AG04450 (cell line): Measurements from ENCODE around the gene KCNJ12. TPM values are rescaled to one million over a fixed set of nuclear protein-coding genes. Genes with fewer than 3 reads are reported as not detected.
"Not testable (repeated sequence)": the region's sequence is repeated elsewhere in the genome, so short reads cannot be mapped to it uniquely, and the experiment has no call there.

Experiments
- CTCF ChIA-PET: fragments of 300-600, 350-600 bp; formaldehyde crosslinking; extraction: SDS; loops from one replicate; lab custom pipeline; 2022; ENCODE audit warnings: antibody characterized with exemption, inconsistent platforms; lab: Charles Lee
- POLR2A ChIA-PET: fragments of 350-600 bp; formaldehyde crosslinking; extraction: SDS; loops from one replicate; lab custom pipeline; 2021; ENCODE audit warnings: antibody characterized with exemption, inconsistent platforms; lab: Yijun Ruan, JAX
- DNase-seq: peaks from one replicate; pipeline ENCODE4 v3.0.0-alpha.2; 2011; ENCODE audit warnings: low read depth, low spot score
- H3K27ac ChIP-seq: one replicate; pipeline ENCODE4 v1.5.1; 2012; ENCODE audit warnings: low read depth, low read length, control low read depth
- H3K27me3 ChIP-seq: one replicate; pipeline ENCODE4 v1.6.0; 2012; ENCODE audit warnings: low read length; ENCODE audit not compliant: control insufficient read depth, insufficient read depth
- H3K4me3 ChIP-seq: 2 replicates; pipeline ENCODE4 v1.5.1; 2011; ENCODE audit warnings: mild to moderate bottlenecking, low read depth, low read length, control low read depth
- H3K9me3 ChIP-seq: 2 replicates; pipeline ENCODE4 v1.5.1; 2012; ENCODE audit warnings: low read length; ENCODE audit not compliant: control insufficient read depth, insufficient read depth
- polyA plus RNA-seq: library from polyadenylated mRNA; depleted of rRNA; stranded (reverse); fragments of >200 nt; gene quantifications from 2 replicates; pipeline ENCODE4 v1.2.3, GENCODE V29; 2011
- TF ChIP-seq, protein P1 (sequence below): IDR thresholded peaks from 2 replicates; pipeline ENCODE4 v1.5.1; 2011; ENCODE audit warnings: low read depth, low read length, control low read depth, inconsistent platforms

The KCNJ12 gene
- polyA plus RNA-seq, 1 experiment = 0.02 TPM

GRCh38 chr17:21399474-21400186 is 23.5 kb downstream of the KCNJ12 start:
- ChIA-PET POLR2A (no interaction called here), CTCF (no interaction called here)
- TF ChIP-seq, protein P1, sequence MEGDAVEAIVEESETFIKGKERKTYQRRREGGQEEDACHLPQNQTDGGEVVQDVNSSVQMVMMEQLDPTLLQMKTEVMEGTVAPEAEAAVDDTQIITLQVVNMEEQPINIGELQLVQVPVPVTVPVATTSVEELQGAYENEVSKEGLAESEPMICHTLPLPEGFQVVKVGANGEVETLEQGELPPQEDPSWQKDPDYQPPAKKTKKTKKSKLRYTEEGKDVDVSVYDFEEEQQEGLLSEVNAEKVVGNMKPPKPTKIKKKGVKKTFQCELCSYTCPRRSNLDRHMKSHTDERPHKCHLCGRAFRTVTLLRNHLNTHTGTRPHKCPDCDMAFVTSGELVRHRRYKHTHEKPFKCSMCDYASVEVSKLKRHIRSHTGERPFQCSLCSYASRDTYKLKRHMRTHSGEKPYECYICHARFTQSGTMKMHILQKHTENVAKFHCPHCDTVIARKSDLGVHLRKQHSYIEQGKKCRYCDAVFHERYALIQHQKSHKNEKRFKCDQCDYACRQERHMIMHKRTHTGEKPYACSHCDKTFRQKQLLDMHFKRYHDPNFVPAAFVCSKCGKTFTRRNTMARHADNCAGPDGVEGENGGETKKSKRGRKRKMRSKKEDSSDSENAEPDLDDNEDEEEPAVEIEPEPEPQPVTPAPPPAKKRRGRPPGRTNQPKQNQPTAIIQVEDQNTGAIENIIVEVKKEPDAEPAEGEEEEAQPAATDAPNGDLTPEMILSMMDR = no peak
- no peak overlapping the region for H3K27ac ChIP-seq
- no peak for DNase-seq
- no peak overlapping the region for H3K4me3 ChIP-seq
- no peaks in the 10 kb centered on the region for H3K27me3 ChIP-seq
- peaks cover 15% of the 10 kb centered on the region for H3K9me3 ChIP-seq

DNA sequence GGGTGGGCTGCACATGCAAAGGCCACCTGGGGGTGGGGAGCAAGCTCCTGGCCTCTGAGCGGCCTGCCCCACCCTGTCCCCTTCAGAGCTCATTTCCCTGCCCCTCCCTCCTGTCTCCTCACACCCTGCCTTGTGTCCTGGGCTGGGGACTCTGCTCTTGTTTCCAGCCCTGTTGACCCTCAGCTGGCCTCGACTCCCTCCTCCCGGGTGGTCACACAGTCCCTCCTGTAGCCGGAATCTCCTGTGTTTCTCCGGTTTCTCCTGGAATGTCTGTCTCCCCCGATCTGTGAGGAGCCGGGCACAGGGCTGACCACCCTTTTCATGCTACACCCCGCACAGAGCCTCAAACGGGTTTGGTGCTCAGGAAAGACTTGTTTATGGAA is 24.0 kb downstream of the KCNJ12 start:
- CTCF ChIA-PET, H3K4me3 ChIP-seq, H3K27ac ChIP-seq, H3K27me3 ChIP-seq, POLR2A ChIA-PET, DNase-seq: not testable (repeated sequence)
- peaks cover 17% of the 10 kb centered on the region for H3K9me3 ChIP-seq

DNA sequence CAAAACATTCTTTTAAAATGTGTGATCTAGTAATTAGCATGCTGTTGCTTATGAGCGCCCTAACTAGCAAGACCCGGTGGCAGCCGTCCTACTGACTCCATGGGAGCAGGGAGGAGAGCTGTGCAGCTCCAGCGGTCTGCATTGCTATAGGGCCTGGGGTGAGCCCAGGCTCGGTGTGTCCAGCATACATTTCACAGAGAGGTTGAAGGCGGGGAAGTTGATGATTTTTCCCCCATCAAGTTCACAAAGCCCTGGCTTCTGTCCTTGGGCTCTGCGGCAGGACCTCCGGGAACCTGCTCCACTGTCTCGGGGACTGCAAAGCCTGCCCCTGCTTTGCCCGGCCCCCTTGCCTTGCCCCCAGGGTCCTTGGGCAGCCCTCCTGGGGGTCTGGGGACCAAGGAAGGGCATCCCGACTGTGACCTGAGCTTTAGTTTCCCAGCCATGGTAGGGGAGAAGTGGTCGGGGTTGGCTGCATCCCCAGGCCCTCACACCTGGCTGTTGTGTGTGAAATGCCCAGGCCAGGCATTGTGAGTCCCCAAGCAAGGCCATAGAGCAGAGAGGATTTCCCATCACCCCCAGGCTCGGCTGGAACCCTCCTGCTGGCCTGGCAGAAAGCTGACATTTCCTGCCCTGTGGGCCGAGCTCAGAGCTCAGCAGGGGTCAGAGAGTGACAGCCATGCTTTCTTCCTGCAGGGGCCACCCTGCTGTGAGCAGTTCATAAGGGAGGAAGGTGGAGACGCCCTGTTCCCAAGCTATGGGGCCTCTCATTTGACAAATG is 24.8 kb downstream of the KCNJ12 start:
- Histone ChIP-seq H3K27me3 (no peaks in the 10 kb centered on the region), H3K4me3 (no peak overlapping the region), H3K27ac (no peak overlapping the region), H3K9me3 (peaks cover 17% of the 10 kb centered on the region)
- DNase-seq = no peak
- TF ChIP-seq, protein P1 = no peak
- CTCF ChIA-PET = no interaction called here
- POLR2A ChIA-PET = no interaction called here

- H3K27me3 ChIP-seq, POLR2A ChIA-PET, H3K4me3 ChIP-seq, CTCF ChIA-PET: not testable (repeated sequence)
- Histone ChIP-seq H3K27ac (peak overlapping the region; percentile 90), H3K9me3 (peaks cover 17% of the 10 kb centered on the region)
- DNase-seq = peak; percentile 77
These were observed 26.0 kb downstream of the KCNJ12 start for GRCh38 chr17:21402166-21402571.

DNA sequence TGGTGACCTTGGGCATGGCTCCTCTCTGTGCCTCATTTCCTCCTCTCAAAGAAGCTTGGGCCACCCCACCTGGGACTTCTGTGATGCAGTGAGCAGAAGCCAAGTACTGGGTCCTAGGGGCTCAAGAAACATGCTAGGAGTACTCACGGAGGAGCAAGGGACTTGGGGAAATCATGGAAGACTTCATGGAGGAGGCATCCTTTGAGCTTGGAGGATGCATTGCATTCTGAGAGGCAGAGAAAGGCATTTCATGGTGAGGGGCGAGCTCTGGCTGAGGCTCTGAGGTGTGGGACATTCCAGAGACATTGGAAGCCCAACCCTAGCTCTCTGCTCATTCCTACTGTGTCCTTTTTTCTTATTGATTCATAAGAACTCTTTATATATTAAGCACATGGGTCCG is 26.8 kb downstream of the KCNJ12 start:
- H3K4me3 ChIP-seq, H3K27ac ChIP-seq, H3K27me3 ChIP-seq, POLR2A ChIA-PET, DNase-seq: not testable (repeated sequence)
- peaks cover 17% of the 10 kb centered on the region for H3K9me3 ChIP-seq
- CTCF ChIA-PET = interaction anchor here (0.8 kb wide), 1 partner anchor 109 kb away, joined by 3 read pairs; no protein-coding TSS in a partner anchor

GRCh38 chr17:21404106-21404505 is 27.9 kb downstream of the KCNJ12 start:
- H3K27ac ChIP-seq, POLR2A ChIA-PET, H3K27me3 ChIP-seq, H3K4me3 ChIP-seq, CTCF ChIA-PET, DNase-seq: not testable (repeated sequence)
- peaks cover 17% of the 10 kb centered on the region for H3K9me3 ChIP-seq

GRCh38 chr17:21404539-21404938 is 28.4 kb downstream of the KCNJ12 start:
- H3K27ac ChIP-seq, POLR2A ChIA-PET, DNase-seq, CTCF ChIA-PET, H3K27me3 ChIP-seq, H3K4me3 ChIP-seq: not testable (repeated sequence)
- H3K9me3 ChIP-seq = peaks cover 17% of the 10 kb centered on the region

DNA sequence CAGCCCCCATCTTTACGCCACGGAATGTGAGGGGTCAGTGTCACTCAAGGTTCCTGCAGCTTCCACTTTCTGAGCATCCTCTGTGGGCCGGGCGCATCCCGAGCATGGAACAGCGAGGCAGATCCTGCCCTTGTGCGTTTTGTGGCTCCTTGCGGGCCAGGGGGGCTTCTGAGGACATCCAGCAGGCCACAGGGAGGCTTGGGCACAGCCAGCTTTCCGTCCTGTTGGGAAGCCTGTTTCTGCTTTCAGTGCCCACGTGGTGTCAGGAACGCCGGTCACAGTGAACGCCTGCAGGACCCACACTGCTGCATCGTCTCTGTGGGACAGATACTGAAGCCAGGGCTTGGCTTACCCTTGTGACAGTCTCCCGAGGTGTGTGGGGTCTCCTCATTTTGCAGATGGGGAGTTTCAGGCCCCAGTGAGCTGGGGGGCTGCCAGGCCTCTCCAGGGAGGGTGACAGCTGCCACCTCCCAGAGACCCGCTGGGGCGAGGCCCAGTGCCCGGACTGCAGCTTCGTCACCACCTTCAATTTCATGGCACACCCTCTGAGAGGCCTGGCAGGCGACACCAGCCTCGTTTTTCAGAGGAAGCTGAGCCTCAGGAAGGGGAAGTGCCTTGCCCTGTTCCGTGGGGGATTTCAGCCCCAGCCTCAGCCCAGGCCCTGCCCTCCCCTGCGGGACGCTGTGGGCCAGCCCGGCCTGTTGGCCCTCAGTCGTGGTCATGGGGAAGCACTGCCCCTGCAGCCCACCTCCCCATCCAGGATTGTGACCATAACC is 29.0 kb downstream of the KCNJ12 start:
- POLR2A ChIA-PET, H3K27ac ChIP-seq, DNase-seq, H3K27me3 ChIP-seq, H3K4me3 ChIP-seq, CTCF ChIA-PET: not testable (repeated sequence)
- H3K9me3 ChIP-seq = peaks cover 17% of the 10 kb centered on the region

DNA sequence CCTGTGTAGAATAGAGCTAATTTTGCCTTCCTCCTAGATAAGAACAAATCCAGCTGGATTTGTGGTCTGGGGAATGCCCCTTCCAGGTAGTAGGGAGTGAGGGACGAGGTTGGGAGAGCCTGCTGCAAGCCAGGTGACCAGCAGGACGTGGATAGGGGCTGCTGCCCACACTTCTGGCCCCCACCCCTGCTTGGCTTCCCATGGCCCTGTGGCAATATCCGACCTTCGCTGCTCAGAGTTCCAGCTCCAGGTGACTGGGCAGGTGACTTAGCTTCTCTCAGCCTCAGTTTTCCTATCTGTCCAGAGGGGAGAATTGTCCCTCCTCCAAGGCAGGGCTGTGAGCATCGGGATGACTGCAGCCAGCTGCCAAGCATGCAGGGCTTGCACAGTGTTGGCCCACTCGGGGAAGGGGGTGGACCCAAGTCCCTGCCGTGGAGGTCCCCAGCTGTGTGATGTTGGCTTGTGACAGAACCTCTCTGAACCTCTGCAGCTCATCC is 29.8 kb downstream of the KCNJ12 start:
- CTCF ChIA-PET, DNase-seq, H3K27me3 ChIP-seq, H3K27ac ChIP-seq, POLR2A ChIA-PET, H3K4me3 ChIP-seq: not testable (repeated sequence)
- peaks cover 13% of the 10 kb centered on the region for H3K9me3 ChIP-seq
